Liver (tissue), 3 donors: ENCODE measurements around the gene KIF26B.

Source experiments
- GABPA ChIP-seq, 2 donors: IDR thresholded peaks in 1 of 2; conservative IDR thresholded peaks in 1 of 2; 2 replicates each; pipeline ENCODE4 v1.6.1; 2016; ENCODE audit warnings: antibody characterized with exemption in 2 of 2, mild to moderate bottlenecking in 1 of 2, moderate library complexity in 1 of 2
- RAD21 ChIP-seq, 2 donors: IDR thresholded peaks; 2 replicates each; pipeline ENCODE4 v1.6.1; 2016; ENCODE audit warnings: antibody characterized with exemption in 2 of 2, mild to moderate bottlenecking in 2 of 2
- TF ChIP-seq, protein P1 (sequence below): fragments of 150-350 bp; IDR thresholded peaks from 2 replicates; pipeline ENCODE4 v1.5.1; 2017; ENCODE audit warnings: improper control_type of control experiment, low read depth, low read length; ENCODE audit not compliant: missing input control
- donor health status: healthy.
- donor health status: healthy.

- TF ChIP-seq RAD21 (IDR thresholded peaks at IDR 0.05): no peak
- TF ChIP-seq, protein P1, sequence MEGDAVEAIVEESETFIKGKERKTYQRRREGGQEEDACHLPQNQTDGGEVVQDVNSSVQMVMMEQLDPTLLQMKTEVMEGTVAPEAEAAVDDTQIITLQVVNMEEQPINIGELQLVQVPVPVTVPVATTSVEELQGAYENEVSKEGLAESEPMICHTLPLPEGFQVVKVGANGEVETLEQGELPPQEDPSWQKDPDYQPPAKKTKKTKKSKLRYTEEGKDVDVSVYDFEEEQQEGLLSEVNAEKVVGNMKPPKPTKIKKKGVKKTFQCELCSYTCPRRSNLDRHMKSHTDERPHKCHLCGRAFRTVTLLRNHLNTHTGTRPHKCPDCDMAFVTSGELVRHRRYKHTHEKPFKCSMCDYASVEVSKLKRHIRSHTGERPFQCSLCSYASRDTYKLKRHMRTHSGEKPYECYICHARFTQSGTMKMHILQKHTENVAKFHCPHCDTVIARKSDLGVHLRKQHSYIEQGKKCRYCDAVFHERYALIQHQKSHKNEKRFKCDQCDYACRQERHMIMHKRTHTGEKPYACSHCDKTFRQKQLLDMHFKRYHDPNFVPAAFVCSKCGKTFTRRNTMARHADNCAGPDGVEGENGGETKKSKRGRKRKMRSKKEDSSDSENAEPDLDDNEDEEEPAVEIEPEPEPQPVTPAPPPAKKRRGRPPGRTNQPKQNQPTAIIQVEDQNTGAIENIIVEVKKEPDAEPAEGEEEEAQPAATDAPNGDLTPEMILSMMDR: no peak
- no peak for TF ChIP-seq GABPA (IDR thresholded peaks at IDR 0.05 in 1 of 2, conservative IDR thresholded peaks at IDR 0.05 in 1 of 2)
Observed at GRCh38 chr1:245503548-245503947, 348.8 kb downstream of the KIF26B start.
